HG02840 (cell line): ENCODE data around the gene ENTHD1.

Experiments
- ATAC-seq: cut with Tn5 transposase; IDR thresholded peaks from one replicate; pipeline ENCODE4 v1.9.1; 2021; ENCODE audit warnings: mild to moderate bottlenecking, moderate library complexity, moderate number of reproducible peaks; ENCODE audit not compliant: unreplicated experiment, low FRiP score

The ENTHD1 gene

GRCh38 chr22:39806109-39806508 lies 87.5 kb downstream of the ENTHD1 start:
- ATAC-seq = no peak

- ATAC-seq = no peak
These were observed 88.4 kb downstream of the ENTHD1 start for GRCh38 chr22:39805117-39805516.

GRCh38 chr22:39802682-39803081 lies 90.9 kb downstream of the ENTHD1 start:
- ATAC-seq = no peak

GRCh38 chr22:39800790-39801520 lies 92.6 kb downstream of the ENTHD1 start:
- no peak for ATAC-seq

- no peak for ATAC-seq
These were observed 95.9 kb downstream of the ENTHD1 start for GRCh38 chr22:39797528-39798147.

- no peak for ATAC-seq
These were observed 103.8 kb downstream of the ENTHD1 start for GRCh38 chr22:39789788-39790187.

GRCh38 chr22:39785232-39785631 lies 108.3 kb downstream of the ENTHD1 start:
- no peak for ATAC-seq

GRCh38 chr22:39777716-39778454 lies 115.7 kb downstream of the ENTHD1 start:
- no peak for ATAC-seq

- no peak for ATAC-seq
These were observed 117.1 kb downstream of the ENTHD1 start for GRCh38 chr22:39776295-39777009.

GRCh38 chr22:39773976-39774539 lies 119.5 kb downstream of the ENTHD1 start:
- ATAC-seq = no peak

- no peak for ATAC-seq
These were observed 120.1 kb downstream of the ENTHD1 start for GRCh38 chr22:39773503-39773902.

GRCh38 chr22:39771486-39771885 lies 122.1 kb downstream of the ENTHD1 start:
- ATAC-seq = no peak

GRCh38 chr22:39765661-39766060 lies 127.9 kb downstream of the ENTHD1 start:
- no peak for ATAC-seq

GRCh38 chr22:39765046-39765445 lies 128.5 kb downstream of the ENTHD1 start:
- ATAC-seq = no peak

GRCh38 chr22:39763276-39763675 lies 130.3 kb downstream of the ENTHD1 start:
- no peak for ATAC-seq

GRCh38 chr22:39750759-39751158 lies 142.8 kb downstream of the ENTHD1 start:
- no peak for ATAC-seq

- ATAC-seq = no peak
These were observed 144.7 kb downstream of the ENTHD1 start for GRCh38 chr22:39748877-39749276.

- no peak for ATAC-seq
These were observed 146.8 kb downstream of the ENTHD1 start for GRCh38 chr22:39746600-39747262.

GRCh38 chr22:39745789-39746188 lies 147.8 kb downstream of the ENTHD1 start:
- ATAC-seq = no peak

GRCh38 chr22:39744353-39744752 lies 149.2 kb downstream of the ENTHD1 start:
- ATAC-seq = no peak
